Measurements from ENCODE around the gene ATXN1. TPM values are rescaled to one million over a fixed set of nuclear protein-coding genes. Genes with fewer than 3 reads are reported as not detected.
"Not testable (repeated sequence)": the region's sequence is repeated elsewhere in the genome, so short reads cannot be mapped to it uniquely, and the experiment has no call there.

Gene ATXN1
- total RNA-seq, 1 experiment from 2014 or later = 8.1 TPM

GRCh38 chr6:16383607-16384206, 377.6 kb downstream of the ATXN1 start (continued):
- TF ChIP-seq HMGXB4 (CRISPR knock-in tag; IDR thresholded peaks at IDR 0.05) (no peak), MAX (CRISPR knock-in tag; IDR thresholded peaks at IDR 0.05) (no peak), ESRRA (CRISPR knock-in tag; IDR thresholded peaks at IDR 0.05; ENCODE audit: borderline replicate concordance) (no peak), SP1 (CRISPR knock-in tag; conservative IDR thresholded peaks at IDR 0.05) (no peak), ZNF138 (CRISPR knock-in tag; conservative IDR thresholded peaks at IDR 0.05) (no peak), MYBL2 (CRISPR knock-in tag; IDR thresholded peaks at IDR 0.05) (no peak), ZNF219 (CRISPR knock-in tag; IDR thresholded peaks at IDR 0.05; ENCODE audit: borderline replicate concordance) (no peak), NR2C2 (CRISPR knock-in tag; IDR thresholded peaks at IDR 0.05) (no peak), ZNF281 (CRISPR knock-in tag; IDR thresholded peaks at IDR 0.05) (no peak)
- TF ChIP-seq, protein P1, sequence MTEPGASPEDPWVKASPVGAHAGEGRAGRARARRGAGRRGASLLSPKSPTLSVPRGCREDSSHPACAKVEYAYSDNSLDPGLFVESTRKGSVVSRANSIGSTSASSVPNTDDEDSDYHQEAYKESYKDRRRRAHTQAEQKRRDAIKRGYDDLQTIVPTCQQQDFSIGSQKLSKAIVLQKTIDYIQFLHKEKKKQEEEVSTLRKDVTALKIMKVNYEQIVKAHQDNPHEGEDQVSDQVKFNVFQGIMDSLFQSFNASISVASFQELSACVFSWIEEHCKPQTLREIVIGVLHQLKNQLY (CRISPR knock-in tag; IDR thresholded peaks at IDR 0.05) = no peak

GRCh38 chr6:16381968-16382367, 379.3 kb downstream of the ATXN1 start:
- H3K27me3 Mint-ChIP-seq (ENCODE audit: low read depth); H3K27ac Mint-ChIP-seq; H3K4me1 Mint-ChIP-seq; ATAC-seq; POLR2A ChIA-PET; CTCF ChIA-PET; DNase-seq (ENCODE audit: low spot score); H3K36me3 Mint-ChIP-seq; H3K9me3 Mint-ChIP-seq; H3K4me3 Mint-ChIP-seq: not testable (repeated sequence)

GRCh38 chr6:16380220-16380809, 380.9 kb downstream of the ATXN1 start:
- DNase-seq (ENCODE audit: low spot score) (no peak), ATAC-seq (no peak)
- H3K27ac Mint-ChIP-seq = no peak overlapping the region
- POLR2A ChIA-PET = no interaction called here
- no peaks in the 10 kb centered on the region for H3K9me3 Mint-ChIP-seq
- CTCF ChIA-PET = no interaction called here
- no peak overlapping the region for H3K4me3 Mint-ChIP-seq
- H3K36me3 Mint-ChIP-seq = no peaks in the 10 kb centered on the region
- H3K4me1 Mint-ChIP-seq = no peaks in the 10 kb centered on the region; the same call in 1 of the 2 replicates
- H3K27me3 Mint-ChIP-seq (ENCODE audit: low read depth) = no peaks in the 10 kb centered on the region
- TF ChIP-seq JAZF1 (CRISPR knock-in tag; IDR thresholded peaks at IDR 0.05) = no peak
- no peak for TF ChIP-seq MYBL2 (CRISPR knock-in tag; IDR thresholded peaks at IDR 0.05)
- TF ChIP-seq RELA (CRISPR knock-in tag; IDR thresholded peaks at IDR 0.05; ENCODE audit: borderline replicate concordance) = no peak
- TF ChIP-seq NR1H2 (CRISPR knock-in tag; IDR thresholded peaks at IDR 0.05) = no peak
- no peak for TF ChIP-seq ATF2 (CRISPR knock-in tag; IDR thresholded peaks at IDR 0.05; ENCODE audit: borderline replicate concordance, low read depth)
- TF ChIP-seq, protein P2, sequence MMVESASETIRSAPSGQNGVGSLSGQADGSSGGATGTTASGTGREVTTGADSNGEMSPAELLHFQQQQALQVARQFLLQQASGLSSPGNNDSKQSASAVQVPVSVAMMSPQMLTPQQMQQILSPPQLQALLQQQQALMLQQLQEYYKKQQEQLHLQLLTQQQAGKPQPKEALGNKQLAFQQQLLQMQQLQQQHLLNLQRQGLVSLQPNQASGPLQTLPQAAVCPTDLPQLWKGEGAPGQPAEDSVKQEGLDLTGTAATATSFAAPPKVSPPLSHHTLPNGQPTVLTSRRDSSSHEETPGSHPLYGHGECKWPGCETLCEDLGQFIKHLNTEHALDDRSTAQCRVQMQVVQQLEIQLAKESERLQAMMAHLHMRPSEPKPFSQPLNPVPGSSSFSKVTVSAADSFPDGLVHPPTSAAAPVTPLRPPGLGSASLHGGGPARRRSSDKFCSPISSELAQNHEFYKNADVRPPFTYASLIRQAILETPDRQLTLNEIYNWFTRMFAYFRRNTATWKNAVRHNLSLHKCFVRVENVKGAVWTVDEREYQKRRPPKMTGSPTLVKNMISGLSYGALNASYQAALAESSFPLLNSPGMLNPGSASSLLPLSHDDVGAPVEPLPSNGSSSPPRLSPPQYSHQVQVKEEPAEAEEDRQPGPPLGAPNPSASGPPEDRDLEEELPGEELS (CRISPR knock-in tag; IDR thresholded peaks at IDR 0.05) = no peak
- TF ChIP-seq, protein P3, sequence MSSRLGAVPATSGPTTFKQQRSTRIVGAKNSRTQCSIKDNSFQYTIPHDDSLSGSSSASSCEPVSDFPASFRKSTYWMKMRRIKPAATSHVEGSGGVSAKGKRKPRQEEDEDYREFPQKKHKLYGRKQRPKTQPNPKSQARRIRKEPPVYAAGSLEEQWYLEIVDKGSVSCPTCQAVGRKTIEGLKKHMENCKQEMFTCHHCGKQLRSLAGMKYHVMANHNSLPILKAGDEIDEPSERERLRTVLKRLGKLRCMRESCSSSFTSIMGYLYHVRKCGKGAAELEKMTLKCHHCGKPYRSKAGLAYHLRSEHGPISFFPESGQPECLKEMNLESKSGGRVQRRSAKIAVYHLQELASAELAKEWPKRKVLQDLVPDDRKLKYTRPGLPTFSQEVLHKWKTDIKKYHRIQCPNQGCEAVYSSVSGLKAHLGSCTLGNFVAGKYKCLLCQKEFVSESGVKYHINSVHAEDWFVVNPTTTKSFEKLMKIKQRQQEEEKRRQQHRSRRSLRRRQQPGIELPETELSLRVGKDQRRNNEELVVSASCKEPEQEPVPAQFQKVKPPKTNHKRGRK (CRISPR knock-in tag; IDR thresholded peaks at IDR 0.05; ENCODE audit: borderline replicate concordance) = no peak
- TF ChIP-seq ZNF416 (CRISPR knock-in tag; IDR thresholded peaks at IDR 0.05) = no peak
- TF ChIP-seq GRHL2 (CRISPR knock-in tag; IDR thresholded peaks at IDR 0.05; ENCODE audit: insufficient replicate concordance, severe bottlenecking) = no peak
- no peak for TF ChIP-seq ETV6 (CRISPR knock-in tag; IDR thresholded peaks at IDR 0.05)
- no peak for TF ChIP-seq CBFB (CRISPR knock-in tag; IDR thresholded peaks at IDR 0.05; ENCODE audit: low read depth)
- no peak for TF ChIP-seq ZNF138 (CRISPR knock-in tag; conservative IDR thresholded peaks at IDR 0.05)

All from WTC11 (cell line).